OCI-LY1 (cell line): Measurements from ENCODE around the gene LCT.

Source experiments
- H2AFZ ChIP-seq: fragments of 200-600 bp; sonication (generic), shearing (Covaris generic); 2 replicates; pipeline ENCODE4 v1.6.0; 2014; ENCODE audit warnings: antibody characterized with exemption, mild to moderate bottlenecking, low read length
- H3F3A ChIP-seq: fragments of 200-600 bp; sonication (generic), shearing (Covaris generic); 2 replicates; pipeline ENCODE4 v1.6.0; 2014; ENCODE audit warnings: mild to moderate bottlenecking, antibody characterized with exemption, low read length, moderate library complexity; ENCODE audit not compliant: insufficient read depth
- H3K27ac ChIP-seq: fragments of 200-600 bp; sonication (generic); 2 replicates; pipeline ENCODE4 v1.5.1; 2014; ENCODE audit warnings: low read length, mixed run types, mild to moderate bottlenecking, low read depth; ENCODE audit not compliant: poor library complexity, severe bottlenecking
- H3K27me3 ChIP-seq: fragments of 200-600 bp; sonication (generic); 2 replicates; pipeline ENCODE4 v1.6.0; 2014; ENCODE audit warnings: antibody characterized with exemption, mild to moderate bottlenecking, low read length, moderate library complexity; ENCODE audit not compliant: insufficient read depth
- H3K36me3 ChIP-seq: fragments of 200-600 bp; sonication (generic); 2 replicates; pipeline ENCODE4 v1.6.1; 2014; ENCODE audit warnings: mild to moderate bottlenecking, antibody characterized with exemption, low read length, moderate library complexity, mixed read lengths; ENCODE audit not compliant: insufficient read depth
- H3K4me1 ChIP-seq: fragments of 200-600 bp; sonication (generic); 2 replicates; pipeline ENCODE4 v1.5.1; 2014; ENCODE audit warnings: mild to moderate bottlenecking, low read length, moderate library complexity; ENCODE audit not compliant: insufficient read depth, severe bottlenecking
- H3K4me2 ChIP-seq: fragments of 200-600 bp; sonication (generic), shearing (Covaris generic); 2 replicates; pipeline ENCODE4 v1.6.1; 2014; ENCODE audit warnings: low read length
- H3K4me3 ChIP-seq: fragments of 200-600 bp; sonication (generic); 2 replicates; pipeline ENCODE4 v1.5.1; 2014; ENCODE audit warnings: low read length, low read depth, mild to moderate bottlenecking, mixed read lengths; ENCODE audit not compliant: poor library complexity, severe bottlenecking
- H3K79me2 ChIP-seq: fragments of 200-600 bp; shearing (Covaris generic); 2 replicates; pipeline ENCODE4 v1.6.1; 2016; ENCODE audit warnings: mixed run types, low read length, mixed read lengths; ENCODE audit not compliant: insufficient read depth
- H3K9ac ChIP-seq: fragments of 200-600 bp; sonication (generic), shearing (Covaris generic); 2 replicates; pipeline ENCODE4 v1.6.1; 2014; ENCODE audit warnings: mild to moderate bottlenecking, low read length, mixed read lengths
- H3K9me2 ChIP-seq: fragments of 200-600 bp; sonication (generic), shearing (Covaris generic); 2 replicates; pipeline ENCODE4 v1.6.1; 2014; ENCODE audit warnings: low read depth, mild to moderate bottlenecking, low read length, mixed read lengths
- H3K9me3 ChIP-seq: fragments of 200-600 bp; shearing (Covaris generic); 2 replicates; pipeline ENCODE4 v1.6.1; 2014; ENCODE audit warnings: low read length, mixed read lengths
- H4K20me1 ChIP-seq: fragments of 200-600 bp; sonication (generic), shearing (Covaris generic); 2 replicates; pipeline ENCODE4 v1.6.0; 2016; ENCODE audit warnings: mild to moderate bottlenecking, low read length; ENCODE audit not compliant: insufficient read depth
- CTCF ChIP-seq: fragments of 200-600 bp; sonication (generic), shearing (Covaris generic); IDR thresholded peaks from 2 replicates; pipeline ENCODE4 v1.5.1; 2017; ENCODE audit warnings: mild to moderate bottlenecking, antibody characterized with exemption, low read length, moderate library complexity, mixed read lengths
- EZH2 ChIP-seq: fragments of 200-600 bp; sonication (generic), shearing (Covaris generic); IDR thresholded peaks from 2 replicates; pipeline ENCODE4 v1.8.0; 2017; ENCODE audit warnings: borderline replicate concordance, mixed run types, mild to moderate bottlenecking, antibody characterized with exemption, low read length, moderate library complexity, mixed read lengths

The LCT gene

DNA sequence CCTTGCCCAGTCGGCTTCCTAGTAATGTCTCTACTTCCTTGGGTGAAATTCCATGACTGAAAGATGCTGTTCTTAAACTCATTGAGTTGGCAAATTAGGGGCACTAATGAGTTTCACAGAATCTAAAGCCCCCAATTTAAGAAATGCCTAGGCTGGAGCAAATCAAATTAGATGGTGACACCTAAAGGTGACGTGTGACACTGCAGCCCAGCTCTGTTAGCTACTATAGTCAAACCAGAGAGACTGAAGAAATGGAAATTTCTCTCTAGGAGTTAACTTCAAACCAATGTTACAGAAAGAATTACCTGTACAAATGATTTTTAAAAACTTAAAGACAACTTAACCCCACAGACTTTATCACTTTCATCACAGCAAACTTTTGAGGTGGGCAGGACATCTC lies 37.2 kb downstream of the LCT start:
- Histone ChIP-seq H3K9ac (no peak overlapping the region), H3K4me3 (no peak overlapping the region), H3K36me3 (peaks cover 10% of the 10 kb centered on the region; the same call in 1 of the 2 replicates), H3K9me2 (no peaks in the 10 kb centered on the region), H3K9me3 (0 out of 2 replicates have a peak, but pooled peaks cover 11% of the 10 kb centered on the region), H3K4me2 (no peak overlapping the region), H2AFZ (no peak overlapping the region), H3F3A (no peaks in the 10 kb centered on the region), H3K27ac (no peak overlapping the region), H3K4me1 (peaks cover 26% of the 10 kb centered on the region), H3K79me2 (no peaks in the 10 kb centered on the region), H3K27me3 (no peaks in the 10 kb centered on the region), H4K20me1 (no peaks in the 10 kb centered on the region)
- TF ChIP-seq EZH2 = no peak
- peak; percentile 39; the same call in 1 of the 2 replicates for TF ChIP-seq CTCF

GRCh38 chr2:135798762-135799161 lies 38.2 kb downstream of the LCT start:
- no peaks in the 10 kb centered on the region for H3K79me2 ChIP-seq
- peaks cover 32% of the 10 kb centered on the region for H3K4me1 ChIP-seq
- H3K9me3 ChIP-seq = 0 out of 2 replicates have a peak, but pooled peaks cover 11% of the 10 kb centered on the region
- no peak overlapping the region for H3K4me3 ChIP-seq
- H3K4me2 ChIP-seq = peak overlapping the region; percentile 10; the same call in 1 of the 2 replicates
- peaks cover 10% of the 10 kb centered on the region; the same call in 1 of the 2 replicates for H3K36me3 ChIP-seq
- peak overlapping the region; percentile 96 for H2AFZ ChIP-seq
- H3F3A ChIP-seq = no peaks in the 10 kb centered on the region
- H3K27me3 ChIP-seq = no peaks in the 10 kb centered on the region
- no peaks in the 10 kb centered on the region for H4K20me1 ChIP-seq
- peak overlapping the region; percentile 75 for H3K27ac ChIP-seq
- no peaks in the 10 kb centered on the region for H3K9me2 ChIP-seq
- H3K9ac ChIP-seq = peak overlapping the region; percentile 37; the same call in 1 of the 2 replicates
- no peak for TF ChIP-seq EZH2
- peak; percentile 57 for TF ChIP-seq CTCF

- Histone ChIP-seq H3K4me1 (peaks cover 37% of the 10 kb centered on the region), H4K20me1 (no peaks in the 10 kb centered on the region), H3K9me2 (no peaks in the 10 kb centered on the region), H2AFZ (peak overlapping the region; percentile 96), H3K9me3 (0 out of 2 replicates have a peak, but pooled peaks cover 11% of the 10 kb centered on the region), H3K9ac (peak overlapping the region; percentile 37), H3F3A (no peaks in the 10 kb centered on the region), H3K4me2 (peak overlapping the region; percentile 10), H3K4me3 (peak overlapping the region; percentile 6), H3K27me3 (no peaks in the 10 kb centered on the region), H3K27ac (peak overlapping the region; percentile 75), H3K79me2 (no peaks in the 10 kb centered on the region), H3K36me3 (peaks cover 10% of the 10 kb centered on the region; the same call in 1 of the 2 replicates)
- TF ChIP-seq EZH2 (no peak), CTCF (no peak)
Observed at GRCh38 chr2:135798275-135798705, 38.7 kb downstream of the LCT start.
